ENCODE measurements around the gene MICAL3. TPM values are rescaled to one million over a fixed set of nuclear protein-coding genes. Genes with fewer than 3 reads are reported as not detected.

MICAL3 gene
- total RNA-seq, 4 donors from 2014 or later: 24.3 to 29.7 (median 28.2) TPM

DNA sequence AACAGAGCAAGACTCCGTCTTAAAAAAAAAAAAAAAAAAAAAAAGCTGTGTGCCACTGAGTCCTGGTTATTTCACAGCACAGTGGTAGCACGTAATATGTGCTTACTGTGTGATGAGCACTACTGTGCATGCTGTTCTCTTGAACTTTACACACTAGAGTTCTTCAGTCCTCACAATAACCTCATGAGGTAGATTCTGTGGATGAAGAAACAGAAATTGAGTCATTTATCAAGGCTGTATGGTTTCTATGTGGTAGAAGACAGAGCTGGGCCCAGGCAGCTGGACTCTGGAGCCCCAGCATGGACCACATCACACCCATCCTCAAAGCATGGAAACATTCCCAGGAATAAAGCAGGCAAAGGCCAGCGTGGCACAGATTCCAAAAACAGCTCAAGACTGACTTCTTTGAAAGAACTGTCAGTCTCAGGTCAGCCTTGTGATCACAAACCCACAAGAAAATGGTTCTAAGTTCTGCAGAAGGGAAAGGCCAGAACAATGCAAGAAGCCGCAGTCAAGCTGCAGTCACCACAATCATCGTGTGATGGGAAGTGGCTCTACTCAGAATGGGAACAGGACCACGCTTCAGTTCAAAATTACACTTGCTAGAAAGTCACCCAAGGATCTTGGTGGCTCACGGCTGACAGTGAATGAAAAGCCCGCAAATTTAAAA, 49.5 kb downstream of the MICAL3 start:
- DNase-seq (ENCODE audit: low spot score in 2 of 2): no peak
- no peak overlapping the region for H3K4me3 ChIP-seq (ENCODE audit: low read depth, poor library complexity, severe bottlenecking)
- 76 to 79% methylated on average over 8 of the region's 8 CpGs for WGBS, 2 donors
- no peak for TF ChIP-seq POLR2A (IDR thresholded peaks at IDR 0.05)
- TF ChIP-seq CTCF (IDR thresholded peaks at IDR 0.05): no peak
- intact Hi-C loops (cut with DNase I; ENCODE audit: low total_unique reads): no loop called here

GRCh38 chr22:17974087-17974486, 50.3 kb downstream of the MICAL3 start:
- no peak for DNase-seq (ENCODE audit: low spot score in 2 of 2)
- no peak overlapping the region for H3K4me3 ChIP-seq (ENCODE audit: low read depth, poor library complexity, severe bottlenecking)
- TF ChIP-seq CTCF (IDR thresholded peaks at IDR 0.05) (no peak), POLR2A (IDR thresholded peaks at IDR 0.05) (no peak)
- intact Hi-C loops (cut with DNase I; ENCODE audit: low total_unique reads): no loop called here
- 58 to 59% methylated on average over 3 of the region's 3 CpGs for WGBS, 2 donors

GRCh38 chr22:17973217-17973616, 51.1 kb downstream of the MICAL3 start:
- no peak for TF ChIP-seq POLR2A (IDR thresholded peaks at IDR 0.05)
- no peak for TF ChIP-seq CTCF (IDR thresholded peaks at IDR 0.05)

DNA sequence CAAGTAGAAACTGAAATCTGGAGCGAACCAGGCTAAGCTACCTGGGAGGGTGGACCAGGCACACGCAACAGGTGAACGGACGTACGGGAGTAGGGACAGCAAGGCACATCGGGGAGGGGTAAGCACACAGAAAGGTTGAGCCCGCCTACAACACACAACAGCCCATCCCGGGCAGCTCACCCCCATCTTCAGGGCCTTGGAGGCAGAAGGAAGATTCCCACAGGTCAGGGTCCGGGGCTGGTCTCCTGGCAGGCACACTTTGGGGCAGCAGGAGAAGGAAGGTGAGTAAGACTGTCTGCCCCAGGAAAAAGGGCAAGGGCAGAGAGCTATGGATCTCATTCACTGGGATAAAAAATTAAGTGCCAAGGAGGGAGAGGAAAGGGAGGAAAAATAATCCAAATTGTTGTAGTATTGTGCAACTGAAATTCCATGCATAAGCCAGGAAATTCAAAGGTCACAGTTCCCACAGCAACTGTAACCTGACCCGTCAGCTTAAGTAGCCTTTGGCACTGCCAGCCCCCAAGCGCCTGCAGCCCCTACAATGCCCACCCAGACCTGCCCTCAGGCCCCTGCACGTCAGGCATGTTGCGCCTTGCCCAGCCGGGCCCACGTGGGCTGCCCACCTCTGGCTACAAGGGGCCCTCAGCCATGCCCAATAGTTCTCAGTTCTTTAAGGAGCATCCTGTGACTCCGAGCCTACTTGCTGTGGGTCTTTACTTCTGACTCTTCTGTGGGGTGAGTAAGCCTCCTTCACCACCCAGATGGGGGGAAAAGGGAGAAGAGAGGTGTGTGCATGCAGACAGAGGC, 51.8 kb downstream of the MICAL3 start:
- WGBS, 2 donors: 69 to 73% methylated on average over 16 of the region's 16 CpGs
- H3K4me3 ChIP-seq (ENCODE audit: low read depth, poor library complexity, severe bottlenecking): no peak overlapping the region
- intact Hi-C loops (cut with DNase I; ENCODE audit: low total_unique reads): no loop called here
- TF ChIP-seq CTCF (IDR thresholded peaks at IDR 0.05) (no peak), POLR2A (IDR thresholded peaks at IDR 0.05) (no peak)
- DNase-seq (ENCODE audit: low spot score in 2 of 2): no peak

More at GRCh38 chr22:17973217-17973616, 51.1 kb downstream of the MICAL3 start:
- WGBS, 2 donors: 89 to 91% methylated on average over 6 of the region's 6 CpGs
- intact Hi-C loops (cut with DNase I; ENCODE audit: low total_unique reads): no loop called here
- H3K4me3 ChIP-seq (ENCODE audit: low read depth, poor library complexity, severe bottlenecking): no peak overlapping the region
- DNase-seq (ENCODE audit: low spot score in 2 of 2): no peak

DNA sequence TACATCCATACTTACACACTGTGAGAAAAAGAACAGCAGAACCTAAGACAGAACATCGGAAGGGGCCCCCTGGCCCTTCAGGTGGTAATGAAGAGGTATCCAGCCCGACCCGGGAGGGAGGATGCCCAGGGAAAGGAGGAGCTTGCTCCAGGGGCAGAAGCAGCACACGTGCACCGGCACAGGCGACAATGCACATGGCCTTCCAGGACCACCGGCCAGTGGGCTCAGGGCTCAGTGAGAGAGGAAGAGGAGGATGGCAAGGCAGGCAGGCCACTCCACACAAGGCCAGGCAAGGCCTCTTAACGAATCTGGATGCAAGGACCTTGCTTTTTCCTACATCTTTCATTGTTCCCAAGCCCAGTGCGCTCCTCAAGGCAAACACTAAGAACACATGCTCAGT, 52.6 kb downstream of the MICAL3 start:
- intact Hi-C loops (cut with DNase I; ENCODE audit: low total_unique reads): no loop called here
- TF ChIP-seq CTCF (IDR thresholded peaks at IDR 0.05) (no peak), POLR2A (IDR thresholded peaks at IDR 0.05) (no peak)
- no peak for DNase-seq (ENCODE audit: low spot score in 2 of 2)
- H3K4me3 ChIP-seq (ENCODE audit: low read depth, poor library complexity, severe bottlenecking): no peak overlapping the region
- 85 to 91% methylated on average over 9 of the region's 9 CpGs for WGBS, 2 donors
